Adipocyte (in vitro differentiated cells): Measurements from ENCODE around the gene PRC1.

Experiments
- DNase-seq: peaks from one replicate; pipeline ENCODE4 v3.0.0-alpha.2; 2015; ENCODE audit warnings: low read depth
- H3K27me3 ChIP-seq: replicated peaks from 2 replicates; pipeline ENCODE4 v1.7.0; 2013; ENCODE audit warnings: mild to moderate bottlenecking, low read length, moderate library complexity; ENCODE audit not compliant: control insufficient read depth, insufficient read depth
- H3K36me3 ChIP-seq: 2 replicates; pipeline ENCODE4 v1.7.0; 2013; ENCODE audit warnings: low read length, mild to moderate bottlenecking, moderate library complexity; ENCODE audit not compliant: control insufficient read depth, insufficient read depth, severe bottlenecking
- H3K4me1 ChIP-seq: 2 replicates; pipeline ENCODE4 v1.7.0; 2013; ENCODE audit warnings: mild to moderate bottlenecking, low read length, moderate library complexity; ENCODE audit not compliant: control insufficient read depth, insufficient read depth
- H3K4me3 ChIP-seq: 2 replicates; pipeline ENCODE4 v1.7.0; 2013; ENCODE audit warnings: mild to moderate bottlenecking, low read length, moderate library complexity
- H3K9ac ChIP-seq: 2 replicates; pipeline ENCODE4 v1.7.0; 2013; ENCODE audit warnings: mild to moderate bottlenecking, low read length, moderate library complexity
- H3K9me3 ChIP-seq: 2 replicates; pipeline ENCODE4 v1.7.0; 2013; ENCODE audit warnings: mild to moderate bottlenecking, low read length, moderate library complexity; ENCODE audit not compliant: control insufficient read depth

The PRC1 gene

DNA sequence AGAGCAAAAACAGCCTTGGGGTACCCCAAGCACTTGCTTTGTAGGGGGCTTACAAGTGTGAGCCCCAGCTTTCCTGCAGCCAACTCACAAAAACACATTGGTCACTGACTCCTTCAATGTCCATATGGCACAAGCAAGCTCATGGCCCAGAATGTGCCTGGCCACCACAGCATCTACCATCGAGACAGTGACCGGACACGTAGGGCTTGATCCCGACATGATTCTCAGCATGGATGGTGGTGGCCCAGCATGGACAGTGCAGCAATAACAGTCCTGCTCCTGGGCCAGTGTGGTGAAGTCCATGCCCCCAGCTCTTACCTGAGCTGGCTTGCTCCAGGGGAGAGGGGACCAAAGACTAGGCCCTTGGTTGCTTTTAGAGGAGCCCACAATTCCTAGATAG, 53.3 kb downstream of the PRC1 start:
- Histone ChIP-seq H3K36me3 (peaks cover 78% of the 10 kb centered on the region), H3K27me3 (no peaks in the 10 kb centered on the region), H3K9ac (no peak overlapping the region), H3K4me1 (peaks cover 5% of the 10 kb centered on the region), H3K9me3 (no peaks in the 10 kb centered on the region), H3K4me3 (no peak overlapping the region)
- DNase-seq, result no peak

DNA sequence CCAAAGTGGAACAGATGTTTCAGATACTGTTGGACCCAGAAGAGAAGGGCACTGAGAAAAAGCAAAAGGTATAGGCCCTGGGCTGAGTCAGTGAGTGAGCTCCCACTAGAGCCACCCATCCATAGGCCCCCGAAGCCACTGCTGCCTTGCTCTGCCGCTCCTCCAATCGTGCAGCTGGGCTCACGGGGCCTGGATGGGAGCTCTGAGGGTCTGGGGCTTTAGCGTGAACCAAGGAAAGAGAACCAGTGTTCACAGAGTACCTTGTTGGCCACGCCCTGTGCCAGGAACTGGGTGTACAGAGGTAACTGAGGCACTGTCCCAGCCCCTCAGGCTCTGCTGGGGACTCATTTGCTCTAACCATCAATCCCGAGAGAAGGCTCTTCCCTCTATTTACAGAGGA, 54.6 kb downstream of the PRC1 start:
- H3K4me3 ChIP-seq, result no peak overlapping the region
- no peak overlapping the region for H3K9ac ChIP-seq
- H3K4me1 ChIP-seq, result peaks cover 12% of the 10 kb centered on the region
- H3K36me3 ChIP-seq, result peaks cover 69% of the 10 kb centered on the region
- no peaks in the 10 kb centered on the region for H3K9me3 ChIP-seq
- H3K27me3 ChIP-seq, result no peaks in the 10 kb centered on the region
- DNase-seq, result no peak

DNA sequence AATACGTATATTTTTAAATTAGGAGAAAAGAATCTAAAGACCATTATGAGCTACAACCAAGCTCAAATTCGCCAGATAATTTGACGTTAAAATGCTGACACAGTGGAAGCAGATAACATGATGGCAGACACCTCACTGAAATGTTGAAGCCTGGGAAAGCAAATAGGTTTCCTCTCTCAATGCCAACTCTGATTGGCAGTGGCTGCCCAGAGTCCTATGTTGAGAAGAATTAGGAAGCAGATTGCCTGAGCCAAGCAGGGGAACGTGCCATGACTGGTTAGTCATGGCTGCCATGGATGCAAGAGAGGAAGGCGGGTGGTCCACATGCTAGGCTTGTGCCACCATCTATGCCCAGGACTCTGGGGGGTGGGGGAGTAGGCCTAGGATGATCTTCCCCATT, 56.1 kb downstream of the PRC1 start:
- Histone ChIP-seq H3K27me3 (no peaks in the 10 kb centered on the region), H3K36me3 (peaks cover 54% of the 10 kb centered on the region)
- DNase-seq, result no peak

DNA sequence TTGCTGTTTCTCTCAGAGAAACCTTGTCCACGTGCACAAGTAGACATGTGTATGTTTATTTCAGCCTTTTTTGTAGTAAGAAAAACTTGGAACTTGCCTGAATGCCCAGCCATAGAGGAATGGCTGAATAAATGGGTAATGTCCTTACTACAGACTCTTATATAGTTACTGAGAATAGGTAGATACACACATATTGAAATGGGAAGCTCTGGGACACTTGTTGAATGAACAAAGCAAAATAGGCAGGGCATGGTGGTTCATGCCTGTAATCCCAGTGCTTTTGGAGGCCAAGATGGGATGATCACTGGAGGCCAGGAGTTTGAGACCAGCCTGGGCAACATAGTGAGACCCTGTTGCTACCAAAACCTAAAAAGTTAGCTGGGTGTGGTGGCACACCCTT, 57.5 kb downstream of the PRC1 start:
- H3K36me3 ChIP-seq, result peaks cover 40% of the 10 kb centered on the region

More for the DNA sequence above, 56.1 kb downstream of the PRC1 start:
- Histone ChIP-seq H3K4me1 (peaks cover 16% of the 10 kb centered on the region), H3K4me3 (no peak overlapping the region), H3K9ac (no peak overlapping the region), H3K9me3 (no peaks in the 10 kb centered on the region)

DNA sequence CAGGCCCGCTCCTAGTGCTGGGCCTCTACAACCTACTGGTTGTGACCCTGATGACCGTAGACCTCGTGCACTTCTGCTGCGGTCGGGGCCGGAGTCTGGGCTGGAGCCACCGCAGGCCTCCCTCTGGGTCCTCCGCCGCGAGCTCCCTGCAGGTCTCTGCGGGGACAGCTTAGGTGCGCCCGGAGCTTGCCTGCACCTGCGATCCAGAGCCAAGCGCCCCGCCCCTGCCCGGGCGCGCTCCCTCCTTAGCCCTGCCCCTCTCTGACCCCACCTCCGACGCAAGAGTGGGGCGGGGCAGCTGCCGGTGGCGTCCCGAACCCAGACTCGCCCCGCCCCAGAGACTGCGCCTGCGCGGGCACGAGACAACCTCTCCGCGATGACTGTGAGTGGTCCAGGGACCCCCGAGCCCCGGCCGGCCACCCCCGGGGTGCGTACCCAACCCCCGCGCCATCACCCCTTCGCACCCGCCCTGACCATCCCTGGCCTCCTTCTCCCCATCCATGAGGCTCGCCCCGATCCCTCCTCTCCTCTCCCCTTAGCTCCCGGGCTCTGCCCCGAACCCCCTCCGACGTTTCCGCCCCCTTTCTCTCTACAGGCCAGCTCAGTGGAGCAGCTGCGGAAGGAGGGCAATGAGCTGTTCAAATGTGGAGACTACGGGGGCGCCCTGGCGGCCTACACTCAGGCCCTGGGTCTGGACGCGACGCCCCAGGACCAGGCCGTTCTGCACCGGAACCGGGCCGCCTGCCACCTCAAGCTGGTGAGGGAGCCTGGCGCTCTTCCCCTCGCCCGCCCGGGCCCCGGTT, 59.2 kb downstream of the PRC1 start, which contains the start of gene UNC45A:
UNC45A (plus strand) TSS at position 337 of the 803 bp plus-strand sequence; CDS start at position 377, 40 bp downstream.
- Histone ChIP-seq H3K4me1 (peaks cover 34% of the 10 kb centered on the region), H3K9ac (peak within 1 kb of the TSS; percentile 95), H3K9me3 (no peaks in the 10 kb centered on the region), H3K27me3 (no peaks in the 10 kb centered on the region), H3K4me3 (peak within 1 kb of the TSS; percentile 94), H3K36me3 (peaks cover 25% of the 10 kb centered on the region)
- peak; percentile 93 for DNase-seq

More for the DNA sequence above, 57.5 kb downstream of the PRC1 start:
- Histone ChIP-seq H3K9ac (peak overlapping the region; percentile 95), H3K27me3 (no peaks in the 10 kb centered on the region), H3K9me3 (no peaks in the 10 kb centered on the region), H3K4me1 (peaks cover 19% of the 10 kb centered on the region), H3K4me3 (no peak overlapping the region)
- no peak for DNase-seq

DNA sequence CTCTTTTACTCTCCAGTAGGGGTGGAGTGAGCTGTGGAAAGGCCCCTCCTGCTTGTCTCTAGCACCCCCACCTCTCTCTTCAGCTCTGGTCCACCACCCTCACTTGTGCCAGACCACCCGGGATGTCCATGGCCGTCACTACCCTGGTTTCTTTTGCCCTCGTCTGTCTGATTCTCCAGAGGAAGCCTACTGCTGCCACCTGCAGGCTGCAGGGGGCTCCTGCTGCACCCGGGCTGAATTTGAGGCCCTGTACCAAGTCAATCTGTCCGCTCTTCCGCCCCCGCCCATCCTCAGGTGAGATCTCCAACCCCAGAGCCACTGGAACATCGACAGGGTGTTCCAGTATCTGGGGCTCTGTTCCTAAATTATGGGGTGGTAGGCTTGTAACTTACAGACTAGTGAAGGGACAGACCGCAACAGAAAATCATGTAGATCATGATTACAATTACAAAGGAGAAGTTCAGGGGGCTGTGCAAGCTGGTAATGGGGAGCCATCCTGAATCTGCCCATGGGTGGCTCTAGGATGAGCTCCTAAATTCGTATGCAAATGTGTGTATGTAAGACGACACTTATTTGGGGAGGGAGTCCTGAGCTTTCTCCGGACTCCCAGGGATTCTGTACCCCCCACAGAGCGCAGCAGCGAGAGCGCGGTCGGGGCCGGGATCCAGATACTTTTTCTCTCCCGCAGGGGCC, 59.9 kb downstream of the PRC1 start:
- peak overlapping the region; percentile 95 for H3K9ac ChIP-seq
- no peaks in the 10 kb centered on the region for H3K9me3 ChIP-seq
- no peaks in the 10 kb centered on the region for H3K27me3 ChIP-seq
- peaks cover 18% of the 10 kb centered on the region for H3K36me3 ChIP-seq
- peak overlapping the region; percentile 94 for H3K4me3 ChIP-seq
- peak; percentile 92 for DNase-seq
- peaks cover 35% of the 10 kb centered on the region for H3K4me1 ChIP-seq

DNA sequence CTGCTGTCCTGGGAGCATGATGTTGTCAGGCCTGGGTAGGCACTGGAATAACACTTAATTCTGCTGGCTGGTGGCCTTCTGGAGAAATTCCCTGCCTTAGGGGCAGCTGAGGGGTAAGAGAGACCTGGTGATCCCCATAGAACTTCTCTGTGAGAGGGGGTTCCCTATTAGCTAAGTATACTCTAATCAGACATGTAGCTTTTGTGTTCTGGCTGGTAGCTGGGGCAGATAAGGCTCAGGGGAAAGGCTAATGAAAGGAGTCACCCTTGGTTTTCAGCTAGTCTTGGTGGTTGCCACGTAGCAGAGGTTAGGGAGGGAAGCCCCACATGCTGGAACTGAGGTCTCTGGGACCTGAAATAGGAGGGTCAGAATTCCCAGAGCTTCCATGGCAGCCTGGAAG, 61.0 kb downstream of the PRC1 start:
- no peak for DNase-seq
- Histone ChIP-seq H3K4me1 (peaks cover 46% of the 10 kb centered on the region), H3K27me3 (no peaks in the 10 kb centered on the region), H3K9me3 (no peaks in the 10 kb centered on the region), H3K36me3 (peaks cover 12% of the 10 kb centered on the region), H3K4me3 (no peak overlapping the region), H3K9ac (no peak overlapping the region)

DNA sequence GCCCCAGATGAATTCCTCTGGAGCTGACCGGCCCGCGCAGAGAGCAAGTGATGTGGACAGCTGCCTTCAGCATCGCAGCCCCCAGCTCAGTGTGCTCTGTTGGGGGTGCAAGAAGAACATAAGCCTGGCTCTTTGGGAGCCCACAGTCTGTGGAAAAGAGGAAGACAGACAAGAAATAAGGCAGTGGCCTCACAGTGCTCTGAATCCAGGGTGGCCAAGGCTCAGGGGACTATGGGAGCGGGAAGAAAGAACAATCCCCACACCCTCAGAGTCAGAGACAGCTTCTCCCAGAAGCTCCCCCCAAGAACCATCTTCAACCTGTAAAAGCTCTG, 61.7 kb downstream of the PRC1 start:
- no peak for DNase-seq
- peak overlapping the region; percentile 93 for H3K4me3 ChIP-seq
- H3K27me3 ChIP-seq, result no peaks in the 10 kb centered on the region
- H3K4me1 ChIP-seq, result peaks cover 47% of the 10 kb centered on the region
- H3K36me3 ChIP-seq, result peaks cover 12% of the 10 kb centered on the region
- peak overlapping the region; percentile 90 for H3K9ac ChIP-seq
- H3K9me3 ChIP-seq, result no peaks in the 10 kb centered on the region

DNA sequence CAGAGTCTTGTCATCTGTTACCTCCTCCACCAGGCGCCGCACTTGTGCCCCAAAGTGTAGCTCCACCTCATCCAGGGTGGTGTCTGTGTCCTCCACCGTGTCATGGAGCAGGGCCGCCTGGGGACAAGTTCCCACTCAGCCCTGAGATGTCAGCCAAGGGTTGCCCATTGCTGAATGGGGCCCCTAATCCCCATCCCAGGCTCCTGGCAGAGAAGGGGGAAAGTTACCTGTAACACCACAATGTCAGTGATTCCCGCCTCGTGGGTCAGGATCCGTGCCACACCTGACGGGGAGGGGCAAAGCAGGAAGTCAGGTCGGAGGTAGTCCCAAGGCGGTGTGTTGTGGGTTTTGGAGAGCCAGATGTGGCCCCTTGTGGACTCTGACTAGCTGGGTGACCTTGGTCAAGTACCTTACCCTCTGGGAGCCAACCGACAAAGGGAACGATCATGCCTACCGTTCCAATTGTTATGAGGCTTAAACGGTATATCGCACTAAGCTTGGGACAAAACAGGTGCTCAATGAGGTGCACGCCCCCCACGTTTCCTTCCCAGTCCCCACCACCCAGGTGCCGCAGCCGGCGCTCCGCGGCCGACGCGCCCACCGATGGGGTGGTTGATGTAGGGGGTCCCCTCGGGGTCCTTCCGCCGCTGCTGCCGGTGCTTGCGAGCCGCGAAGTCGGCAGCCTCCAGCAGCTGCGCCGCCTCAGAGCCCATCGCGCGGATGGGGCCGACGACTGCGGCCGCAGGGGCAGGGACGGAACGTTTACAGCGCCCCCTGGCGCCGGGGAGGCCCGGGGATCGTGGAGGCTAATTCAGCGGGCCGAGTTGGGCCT, 62.3 kb downstream of the PRC1 start, which contains the start of gene HDDC3:
HDDC3 (minus strand) TSS at position 722 of the 832 bp plus-strand sequence; CDS start at position 713, 9 bp downstream.
- Histone ChIP-seq H3K36me3 (peaks cover 9% of the 10 kb centered on the region), H3K9me3 (no peaks in the 10 kb centered on the region), H3K9ac (peak within 1 kb of the TSS; percentile 90), H3K4me3 (peak within 1 kb of the TSS; percentile 93), H3K4me1 (peaks cover 47% of the 10 kb centered on the region), H3K27me3 (no peaks in the 10 kb centered on the region)
- peak; percentile 97 for DNase-seq

DNA sequence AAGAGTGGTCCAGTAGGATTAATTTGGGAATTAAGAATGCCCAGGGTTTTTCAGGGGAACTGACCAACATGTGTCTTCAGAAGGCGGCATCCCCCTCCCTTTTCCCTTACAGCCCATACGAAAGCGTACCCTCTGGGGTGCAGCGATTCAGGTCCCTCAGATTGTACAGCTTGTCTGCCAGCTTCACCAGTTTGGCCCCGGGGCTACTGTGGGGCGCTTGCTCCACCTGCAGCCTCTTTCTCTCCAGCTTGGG, 62.8 kb downstream of the PRC1 start:
- DNase-seq, result no peak
- Histone ChIP-seq H3K9me3 (no peaks in the 10 kb centered on the region), H3K27me3 (no peaks in the 10 kb centered on the region), H3K9ac (peak overlapping the region; percentile 90), H3K4me3 (peak overlapping the region; percentile 93), H3K4me1 (peaks cover 46% of the 10 kb centered on the region), H3K36me3 (peaks cover 4% of the 10 kb centered on the region)
